Femur (tissue), 1 donor: ENCODE measurements around the gene GRIN1.

Source experiments
- DNase-seq: peaks from one replicate; pipeline ENCODE4 v3.0.0-alpha.2; 2017

GRIN1 gene

GRCh38 chr9:137166380-137167229, 27.7 kb downstream of the GRIN1 start:
- no peak for DNase-seq

GRCh38 chr9:137167277-137167746, 28.4 kb downstream of the GRIN1 start:
- no peak for DNase-seq

GRCh38 chr9:137167747-137168572, 29.0 kb downstream of the GRIN1 start:
- DNase-seq: no peak

- no peak for DNase-seq
These were observed 29.6 kb downstream of the GRIN1 start for GRCh38 chr9:137168573-137168903.

GRCh38 chr9:137168904-137169856, 30.2 kb downstream of the GRIN1 start:
- no peak for DNase-seq

- DNase-seq: no peak
These were observed 31.0 kb downstream of the GRIN1 start, which contains the start of gene LRRC26 for GRCh38 chr9:137169896-137170358. TSS of gene LRRC26 (minus strand) at chr9:137170051. CDS start at chr9:137169943, 108 bp downstream.

- no peak for DNase-seq
These were observed 31.7 kb downstream of the GRIN1 start for GRCh38 chr9:137170486-137171148.

GRCh38 chr9:137171149-137171900, 32.4 kb downstream of the GRIN1 start:
- DNase-seq: no peak

GRCh38 chr9:137172901-137173795, 34.2 kb downstream of the GRIN1 start:
- DNase-seq: no peak

GRCh38 chr9:137173796-137174664, 35.1 kb downstream of the GRIN1 start:
- DNase-seq: no peak

GRCh38 chr9:137174722-137175293, 35.9 kb downstream of the GRIN1 start:
- DNase-seq: no peak

GRCh38 chr9:137175345-137175961, 36.5 kb downstream of the GRIN1 start:
- DNase-seq: no peak

- no peak for DNase-seq
These were observed 37.6 kb downstream of the GRIN1 start for GRCh38 chr9:137176302-137177182.

GRCh38 chr9:137178201-137178938, 39.4 kb downstream of the GRIN1 start:
- no peak for DNase-seq

- no peak for DNase-seq
These were observed 40.1 kb downstream of the GRIN1 start for GRCh38 chr9:137178939-137179630.

GRCh38 chr9:137179761-137180160, 40.8 kb downstream of the GRIN1 start:
- DNase-seq: no peak
